GM19452 (cell line): ENCODE results near the gene SAFB.
"Not testable (repeated sequence)": the region's sequence is repeated elsewhere in the genome, so short reads cannot be mapped to it uniquely, and the experiment has no call there.

Experiments
- ATAC-seq: cut with Tn5 transposase; IDR thresholded peaks from one replicate; pipeline ENCODE4 v1.9.1; 2021; ENCODE audit not compliant: unreplicated experiment

Gene SAFB

DNA sequence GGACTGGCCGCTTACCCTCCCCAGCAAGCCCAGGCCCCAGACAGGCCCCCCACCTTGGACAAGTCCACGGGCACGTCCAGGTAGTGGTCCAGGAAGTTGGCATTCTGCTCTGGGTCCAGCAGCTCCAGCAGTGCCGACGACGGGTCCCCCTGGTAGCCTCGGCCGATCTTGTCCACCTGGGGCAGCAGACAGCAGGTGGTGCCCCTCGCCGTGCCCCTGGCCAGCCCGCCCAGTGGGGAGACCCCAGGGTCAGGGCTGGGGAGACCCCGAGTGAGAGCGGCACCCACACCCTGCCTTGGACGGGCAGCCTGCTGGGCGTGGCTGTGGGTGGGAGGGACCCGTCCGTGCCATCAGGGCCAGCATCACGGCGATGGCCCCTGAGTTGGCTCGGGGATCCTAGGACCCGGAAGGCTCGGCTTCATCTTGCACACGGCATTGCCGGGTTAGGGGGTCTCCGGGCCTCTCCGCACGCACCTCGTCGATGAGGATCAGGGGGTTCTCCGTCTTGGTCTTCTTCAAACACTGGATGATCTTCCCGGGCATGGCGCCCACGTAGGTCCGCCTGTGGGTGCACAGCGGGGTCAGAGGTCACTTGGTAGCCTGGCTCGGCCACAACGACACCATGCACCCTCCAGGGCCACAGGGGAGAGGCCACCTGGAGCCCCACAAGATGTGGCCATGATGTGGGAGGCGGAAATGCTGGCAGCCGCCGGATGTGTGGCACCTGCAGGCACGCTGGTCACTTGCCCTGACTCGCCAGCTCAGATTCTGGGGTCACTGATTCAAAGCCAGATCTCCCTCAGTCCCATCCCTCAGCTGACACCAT, 73.5 kb downstream of the SAFB start:
- ATAC-seq, result no peak

- ATAC-seq, result no peak
Measured at GRCh38 chr19:5697022-5697889, 74.4 kb downstream of the SAFB start.

- ATAC-seq, result no peak
Measured at GRCh38 chr19:5697890-5698634, 75.2 kb downstream of the SAFB start.

DNA sequence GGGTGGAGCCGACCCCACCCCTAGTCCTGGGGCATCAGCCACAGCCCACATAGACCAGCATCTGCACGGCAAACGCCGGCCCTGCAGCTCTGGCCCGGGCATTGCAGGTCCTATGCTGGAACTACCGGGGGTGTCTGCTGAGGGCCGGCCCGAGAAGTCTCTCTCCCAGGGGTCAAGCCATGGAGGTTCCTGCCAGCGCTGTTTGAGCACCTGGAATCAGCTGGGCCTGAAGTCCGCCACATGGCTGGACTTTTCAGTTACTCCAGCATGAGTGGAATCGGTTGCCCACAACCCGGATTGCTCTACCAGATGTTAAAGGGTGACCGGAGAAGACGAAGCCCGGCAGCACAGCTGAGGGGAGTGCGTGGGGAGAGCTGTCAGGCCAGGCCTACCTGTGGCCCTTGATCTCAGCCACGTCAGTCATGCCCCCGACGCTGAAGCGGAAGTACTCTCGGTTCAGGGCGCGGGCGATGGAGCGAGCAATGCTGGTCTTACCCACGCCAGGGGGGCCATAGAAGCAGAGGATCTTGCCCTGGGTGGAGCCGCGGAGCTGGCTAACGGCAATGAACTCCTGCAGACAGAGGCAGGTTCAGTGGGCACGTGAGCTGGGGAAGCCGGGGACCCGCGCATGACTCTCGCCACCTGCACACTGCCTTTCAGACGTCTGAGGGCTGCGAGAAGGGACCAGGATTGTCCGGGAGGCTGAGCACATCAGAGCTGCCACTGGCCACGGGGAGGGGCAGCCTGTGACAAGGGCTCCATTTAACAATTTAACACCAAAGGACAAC, 75.9 kb downstream of the SAFB start:
- no peak for ATAC-seq

GRCh38 chr19:5700455-5701092, 77.7 kb downstream of the SAFB start:
- ATAC-seq, result no peak

DNA sequence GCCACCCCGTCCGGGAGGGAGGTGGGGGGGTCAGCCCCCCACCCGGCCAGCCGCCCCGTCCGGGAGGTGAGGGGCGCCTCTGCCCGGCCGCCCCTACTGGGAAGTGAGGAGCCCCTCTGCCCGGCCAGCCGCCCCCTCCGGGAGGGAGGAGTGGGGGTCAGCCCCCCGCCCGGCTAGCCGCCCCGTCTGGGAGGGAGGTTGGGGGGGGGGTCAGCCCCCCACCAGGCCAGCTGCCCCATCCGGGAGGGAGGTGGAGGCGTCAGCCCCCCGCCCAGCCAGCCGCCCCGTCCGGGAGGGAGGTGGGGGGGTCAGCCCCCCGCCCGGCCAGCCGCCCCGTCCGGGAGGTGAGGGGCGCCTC, 79.1 kb downstream of the SAFB start:
- not testable (repeated sequence) for ATAC-seq

DNA sequence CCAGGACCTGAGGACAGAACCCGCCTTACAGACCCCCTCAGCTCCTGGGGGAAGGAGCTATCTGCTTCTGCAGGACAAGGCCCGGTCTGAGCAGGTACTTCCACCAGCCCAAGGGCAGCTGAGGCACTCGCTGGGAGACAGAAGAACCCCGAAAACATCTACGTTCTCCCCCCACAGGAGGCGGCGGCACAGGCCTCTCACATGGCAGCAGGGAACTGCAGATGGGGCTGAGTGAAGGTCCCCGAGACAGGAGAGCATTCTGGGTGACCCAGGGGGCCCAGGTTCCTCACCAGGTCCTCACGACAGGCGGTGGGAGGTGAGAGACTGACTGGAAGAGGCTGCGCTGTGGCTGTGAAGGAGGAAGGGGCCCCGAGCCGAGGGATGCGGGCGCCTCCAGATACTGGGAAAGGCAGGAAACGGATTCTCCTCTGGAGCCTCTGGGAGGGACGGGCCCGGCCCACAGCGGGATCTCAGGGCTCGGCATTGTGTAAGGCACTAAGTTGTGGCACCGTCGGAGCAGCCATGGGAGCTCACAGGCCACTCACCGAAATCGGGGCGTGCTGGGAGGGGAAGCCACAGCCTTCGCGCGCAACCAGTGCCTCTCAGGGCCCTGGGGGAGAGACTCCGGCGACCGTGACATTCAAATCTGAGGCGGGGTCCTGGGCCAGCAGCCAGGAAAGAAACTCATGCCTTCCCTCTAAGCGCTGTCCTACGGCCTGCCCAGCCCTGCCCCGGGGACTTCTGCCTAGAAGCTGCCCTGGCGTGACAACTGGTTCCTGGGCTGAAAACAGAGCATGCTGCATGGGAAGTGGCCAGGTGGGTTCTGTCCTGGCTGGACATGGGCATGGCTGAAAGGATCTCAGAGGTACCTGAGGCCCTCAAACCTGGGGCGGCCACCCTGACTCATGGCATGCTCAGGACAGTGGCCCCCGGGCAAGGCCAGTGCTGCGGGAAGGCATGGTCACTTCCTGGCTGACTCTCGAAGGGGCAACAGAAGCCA, 81.2 kb downstream of the SAFB start:
- no peak for ATAC-seq

DNA sequence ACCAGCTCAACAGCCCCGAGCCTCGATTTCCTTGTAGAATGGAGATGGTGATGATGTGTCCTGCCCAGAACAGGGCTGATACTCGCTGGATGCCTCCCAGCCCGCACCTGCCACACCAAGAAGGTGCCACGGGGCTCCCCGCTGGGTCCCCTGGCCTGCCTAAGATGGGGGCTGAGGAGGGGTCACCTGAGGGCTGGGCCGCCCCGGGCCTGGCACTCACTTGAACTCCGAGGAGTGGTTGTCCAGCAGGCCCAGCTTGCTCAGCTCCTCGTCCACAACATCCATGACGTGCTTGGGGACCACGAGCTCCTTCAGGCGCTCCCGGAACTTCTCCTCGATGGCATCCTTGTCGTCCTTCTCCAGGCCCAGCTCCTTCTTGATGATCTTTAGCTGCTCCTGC, 82.7 kb downstream of the SAFB start:
- ATAC-seq, result no peak

- no peak for ATAC-seq
Measured at GRCh38 chr19:5706876-5707573, 84.1 kb downstream of the SAFB start.

GRCh38 chr19:5707576-5708575, 85.0 kb downstream of the SAFB start:
- ATAC-seq, result no peak

DNA sequence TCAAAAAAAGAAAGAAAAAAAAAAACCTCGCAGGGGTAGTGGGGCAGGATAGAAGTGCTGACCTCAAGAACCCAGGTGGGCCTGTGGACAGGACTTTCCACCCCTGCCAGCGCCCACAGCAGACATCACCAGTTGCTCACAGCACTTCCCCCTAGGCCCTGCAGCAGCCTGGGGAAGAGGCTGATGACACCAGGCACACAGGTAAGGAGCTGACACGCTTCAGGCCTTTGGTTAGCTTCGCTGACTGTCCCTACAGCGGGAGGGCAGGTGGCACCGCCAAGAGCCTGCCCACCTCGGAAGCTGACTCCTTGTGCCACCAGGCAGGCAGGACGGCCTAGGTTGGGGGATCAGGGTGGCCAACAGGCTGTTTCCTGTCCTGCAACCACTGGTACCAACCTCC, 88.1 kb downstream of the SAFB start:
- ATAC-seq, result no peak

GRCh38 chr19:5711713-5712161, 88.9 kb downstream of the SAFB start:
- no peak for ATAC-seq

DNA sequence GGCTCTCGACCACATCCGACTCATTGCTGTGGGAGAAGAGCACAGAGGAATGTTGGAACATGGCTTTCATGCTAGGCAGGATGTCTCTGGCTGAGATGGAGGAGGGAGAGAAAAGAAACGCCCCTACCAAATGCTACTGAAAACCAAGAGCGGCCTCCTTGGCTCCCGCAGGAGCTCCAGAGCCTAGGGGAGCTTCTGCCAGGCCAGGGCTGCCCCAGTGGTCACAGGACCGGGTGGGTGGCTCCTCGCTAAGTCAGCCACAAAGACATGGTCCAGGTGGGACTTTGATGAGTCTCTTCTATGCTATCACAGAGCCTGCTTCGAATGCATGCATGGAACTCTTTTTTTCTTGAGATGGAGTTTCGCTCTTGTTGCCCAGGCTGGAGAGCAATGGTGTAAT, 90.3 kb downstream of the SAFB start:
- ATAC-seq, result no peak

DNA sequence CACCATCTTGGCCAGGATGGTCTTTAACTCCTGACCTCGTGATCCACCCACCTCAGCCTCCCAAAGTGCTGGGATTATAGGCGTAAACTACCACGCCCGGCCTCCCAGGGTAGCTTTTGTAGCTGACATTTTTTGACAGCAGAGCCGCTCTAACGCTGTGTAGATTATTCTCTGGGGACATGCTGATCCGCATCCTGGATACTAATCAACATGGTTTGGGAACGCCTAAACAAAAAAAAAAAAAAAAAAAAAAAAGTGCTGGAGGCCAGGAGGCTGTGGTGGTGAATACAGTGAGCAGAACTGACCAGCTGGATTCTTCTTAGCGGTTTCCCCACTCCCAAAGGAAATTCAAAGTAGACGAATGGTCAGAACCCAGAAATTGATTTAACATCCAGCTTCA, 91.9 kb downstream of the SAFB start:
- ATAC-seq, result no peak

DNA sequence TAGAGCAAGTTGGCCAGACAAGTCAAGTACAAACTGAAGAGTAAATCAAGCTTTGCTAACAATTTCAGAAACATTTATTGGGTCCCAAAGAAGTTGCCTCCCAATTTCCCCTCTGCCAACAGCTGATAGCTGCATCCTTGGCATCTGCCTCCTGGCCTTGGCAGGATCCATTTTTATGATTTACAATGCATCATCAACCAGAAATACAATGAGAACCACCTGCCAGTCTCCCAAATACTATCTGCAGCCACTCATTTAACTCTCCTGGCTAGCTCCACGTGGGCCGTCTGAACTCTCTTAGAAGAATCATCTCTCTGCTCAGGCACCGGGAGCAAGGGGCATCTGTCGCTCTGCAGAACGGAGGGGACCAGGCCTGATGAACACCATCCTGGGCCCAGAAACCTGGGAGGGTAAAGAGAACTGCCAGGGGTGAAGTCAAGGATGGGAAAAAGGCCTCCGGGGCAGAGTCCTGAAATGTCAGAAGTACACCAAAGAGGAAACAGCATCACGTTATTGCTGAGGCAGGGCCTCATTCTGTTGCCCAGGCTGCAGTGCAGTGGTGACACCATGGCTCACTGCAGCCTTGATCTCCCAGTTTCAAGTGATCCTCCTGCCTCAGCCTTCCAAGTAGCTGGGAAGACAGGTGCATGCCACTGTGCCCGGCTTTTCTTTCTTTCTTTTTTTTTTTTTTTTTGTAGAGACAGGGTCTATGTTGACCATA, 94.5 kb downstream of the SAFB start:
- ATAC-seq, result no peak
